ENCODE results near the gene BCL11B.

Gene BCL11B

DNA sequence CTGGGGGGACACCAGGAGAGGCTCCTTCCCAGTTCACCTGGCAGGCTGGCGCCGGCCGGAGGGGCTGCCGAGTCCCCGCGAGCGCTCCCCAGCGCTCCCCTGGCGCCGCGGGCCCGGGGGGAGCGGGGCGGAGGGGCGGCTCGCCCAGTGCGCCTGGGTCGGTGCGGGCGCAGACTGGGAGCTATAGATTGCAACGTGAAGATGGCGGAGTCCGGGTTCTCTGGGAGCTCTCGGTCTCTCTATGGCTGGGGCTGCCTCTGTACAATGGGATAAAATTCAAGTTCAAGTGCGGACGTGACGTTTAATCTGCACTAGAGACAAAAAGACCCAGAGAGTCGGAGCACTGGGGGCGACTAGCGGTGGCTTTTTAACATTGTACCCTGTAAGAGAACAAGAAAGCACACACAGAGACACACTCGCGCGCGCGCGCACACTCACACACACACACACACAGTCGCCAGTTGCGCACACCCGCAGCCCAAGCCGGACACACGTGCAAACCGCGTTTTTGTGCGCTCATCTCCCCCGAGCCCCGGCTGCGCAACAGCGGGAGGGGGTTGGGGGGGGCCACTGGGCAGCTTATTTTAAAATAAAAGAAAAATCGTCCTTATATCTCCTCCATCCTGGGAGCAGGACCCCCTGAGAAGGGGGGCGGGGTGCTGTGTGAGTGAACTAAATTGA is at the start of gene BCL11B:
Gene BCL11B, minus strand, starts transcription at position 247 of the 681 bp plus-strand sequence. CDS start 979 bp downstream, outside the sequence.
- no peak within 1 kb of the TSS for H3K9ac ChIP-seq (ENCODE audit: low read depth, low read length)
- no peaks in the 10 kb centered on the region for H3K9me3 ChIP-seq (ENCODE audit: control insufficient read depth, insufficient read depth, low read length)
- peaks cover 44% of the 10 kb centered on the region for H3K27me3 ChIP-seq (ENCODE audit: control insufficient read depth, insufficient read depth, low read length)
- H3K4me3 ChIP-seq (ENCODE audit: low read depth, low read length), result peak within 1 kb of the TSS; percentile 72
- H3K4me1 ChIP-seq (ENCODE audit: control insufficient read depth, insufficient read depth, low read length), result peaks cover 16% of the 10 kb centered on the region
- no peaks in the 10 kb centered on the region for H3K36me3 ChIP-seq (ENCODE audit: control insufficient read depth, insufficient read depth, low read length)

- H3K9me3 ChIP-seq (ENCODE audit: control insufficient read depth, insufficient read depth, low read length), result no peaks in the 10 kb centered on the region
- no peaks in the 10 kb centered on the region for H3K27me3 ChIP-seq (ENCODE audit: control insufficient read depth, insufficient read depth, low read length)
- no peaks in the 10 kb centered on the region for H3K36me3 ChIP-seq (ENCODE audit: control insufficient read depth, insufficient read depth, low read length)
- H3K4me1 ChIP-seq (ENCODE audit: control insufficient read depth, insufficient read depth, low read length), result no peaks in the 10 kb centered on the region
- no peak overlapping the region for H3K9ac ChIP-seq (ENCODE audit: low read depth, low read length)
- no peak overlapping the region for H3K4me3 ChIP-seq (ENCODE audit: low read depth, low read length)
Measured at GRCh38 chr14:99321236-99321925, 49.4 kb upstream of the BCL11B start.

DNA sequence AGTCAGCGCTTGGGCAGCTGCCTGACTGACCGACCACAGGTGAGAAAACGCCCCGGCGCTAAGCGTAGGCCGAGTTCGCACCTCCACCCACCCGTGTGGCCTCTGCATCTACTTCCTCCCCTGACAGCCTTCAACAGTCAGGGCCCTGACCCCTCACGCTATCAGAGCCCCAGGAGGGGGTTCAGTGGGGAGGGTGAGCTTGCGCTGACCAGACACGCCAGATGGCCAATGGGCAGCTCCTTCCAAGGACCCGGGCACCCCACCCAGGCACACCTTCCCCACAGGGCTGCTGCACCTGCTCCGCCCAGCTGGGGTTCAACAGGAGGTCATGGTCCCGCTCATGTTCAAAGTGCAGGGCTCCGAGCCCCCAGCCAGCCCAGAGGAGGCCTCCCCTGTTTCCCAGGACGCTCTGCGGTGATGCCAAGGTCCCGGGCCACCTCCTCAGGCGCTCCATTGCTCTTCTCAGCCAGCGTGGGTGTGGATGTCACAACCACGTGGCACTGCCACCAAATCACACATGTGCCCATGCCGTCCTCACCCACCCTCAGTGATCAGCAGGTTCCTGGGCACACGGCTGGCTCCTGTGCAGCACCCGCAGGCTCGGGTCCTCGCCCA is 48.7 kb upstream of the BCL11B start:
- Histone ChIP-seq H3K36me3 (ENCODE audit: control insufficient read depth, insufficient read depth, low read length) (no peaks in the 10 kb centered on the region), H3K9me3 (ENCODE audit: control insufficient read depth, insufficient read depth, low read length) (no peaks in the 10 kb centered on the region), H3K9ac (ENCODE audit: low read depth, low read length) (no peak overlapping the region), H3K4me1 (ENCODE audit: control insufficient read depth, insufficient read depth, low read length) (no peaks in the 10 kb centered on the region), H3K4me3 (ENCODE audit: low read depth, low read length) (no peak overlapping the region), H3K27me3 (ENCODE audit: control insufficient read depth, insufficient read depth, low read length) (no peaks in the 10 kb centered on the region)

GRCh38 chr14:99320105-99320572 is 48.1 kb upstream of the BCL11B start:
- no peak overlapping the region for H3K9ac ChIP-seq (ENCODE audit: low read depth, low read length)
- H3K4me3 ChIP-seq (ENCODE audit: low read depth, low read length), result peak overlapping the region; percentile 6
- no peaks in the 10 kb centered on the region for H3K27me3 ChIP-seq (ENCODE audit: control insufficient read depth, insufficient read depth, low read length)
- H3K9me3 ChIP-seq (ENCODE audit: control insufficient read depth, insufficient read depth, low read length), result no peaks in the 10 kb centered on the region
- H3K36me3 ChIP-seq (ENCODE audit: control insufficient read depth, insufficient read depth, low read length), result no peaks in the 10 kb centered on the region
- H3K4me1 ChIP-seq (ENCODE audit: control insufficient read depth, insufficient read depth, low read length), result no peaks in the 10 kb centered on the region

DNA sequence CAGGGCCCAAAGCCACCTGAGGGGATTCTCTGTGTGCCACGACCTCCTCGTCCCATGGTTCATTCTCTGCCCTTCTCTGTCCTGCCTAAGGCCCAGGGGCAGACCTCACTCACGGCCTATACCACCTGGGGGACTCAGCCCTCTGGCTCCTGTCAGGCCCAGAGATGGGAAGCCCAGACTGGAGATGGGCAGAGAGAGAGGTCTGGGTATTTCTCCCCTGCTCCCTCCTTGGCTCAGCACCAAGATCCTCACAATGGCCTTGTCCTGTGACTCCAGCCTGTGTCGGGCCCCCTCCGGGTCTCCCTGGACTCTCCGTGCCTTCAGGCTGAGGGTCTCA is 46.9 kb upstream of the BCL11B start:
- no peak overlapping the region for H3K9ac ChIP-seq (ENCODE audit: low read depth, low read length)
- H3K9me3 ChIP-seq (ENCODE audit: control insufficient read depth, insufficient read depth, low read length), result no peaks in the 10 kb centered on the region
- H3K4me3 ChIP-seq (ENCODE audit: low read depth, low read length), result no peak overlapping the region
- H3K36me3 ChIP-seq (ENCODE audit: control insufficient read depth, insufficient read depth, low read length), result no peaks in the 10 kb centered on the region
- no peaks in the 10 kb centered on the region for H3K27me3 ChIP-seq (ENCODE audit: control insufficient read depth, insufficient read depth, low read length)
- H3K4me1 ChIP-seq (ENCODE audit: control insufficient read depth, insufficient read depth, low read length), result peaks cover 2% of the 10 kb centered on the region

DNA sequence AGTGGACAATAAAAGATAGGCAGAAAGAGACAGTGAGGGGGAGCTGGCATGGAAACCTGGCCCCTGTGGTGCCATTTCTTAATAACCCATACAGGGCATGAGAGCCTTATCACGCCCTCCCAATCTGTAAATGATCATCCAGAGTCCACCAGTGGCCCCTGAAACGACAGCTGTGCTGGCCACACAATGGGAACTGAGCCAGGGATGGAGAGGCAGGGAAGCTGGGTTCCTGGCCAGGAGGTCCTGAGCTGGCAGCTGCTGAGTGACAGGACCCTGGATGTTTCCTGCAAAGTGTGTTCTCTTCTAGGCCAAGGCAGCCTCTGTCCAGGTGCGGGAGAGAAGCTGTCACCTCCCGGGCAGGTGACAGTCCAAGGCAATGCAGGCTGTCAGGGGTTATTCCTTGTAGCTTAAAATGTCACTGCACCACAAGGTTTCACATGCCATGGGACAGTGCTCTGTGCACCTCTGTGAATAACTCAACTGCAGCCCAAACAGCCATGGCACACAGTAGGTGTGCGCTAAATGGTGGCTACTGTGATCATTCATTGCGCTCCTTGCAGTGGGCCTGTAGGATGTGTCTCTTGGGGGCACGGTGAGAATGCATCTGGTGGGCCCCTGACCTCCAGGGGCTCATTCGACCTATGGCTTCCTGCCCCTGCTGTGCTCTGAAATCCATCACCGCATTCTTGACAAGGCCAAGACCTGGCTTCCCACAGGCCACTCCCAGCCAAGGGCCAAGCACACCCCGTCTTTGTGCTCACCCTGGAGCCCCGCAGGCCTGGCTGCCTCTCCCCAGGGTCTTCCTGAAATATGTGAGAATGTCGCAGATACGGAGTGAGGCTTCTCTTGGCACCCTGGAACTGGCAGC is 46.3 kb upstream of the BCL11B start:
- H3K4me3 ChIP-seq (ENCODE audit: low read depth, low read length), result no peak overlapping the region
- no peaks in the 10 kb centered on the region for H3K36me3 ChIP-seq (ENCODE audit: control insufficient read depth, insufficient read depth, low read length)
- H3K27me3 ChIP-seq (ENCODE audit: control insufficient read depth, insufficient read depth, low read length), result no peaks in the 10 kb centered on the region
- H3K9ac ChIP-seq (ENCODE audit: low read depth, low read length), result no peak overlapping the region
- H3K9me3 ChIP-seq (ENCODE audit: control insufficient read depth, insufficient read depth, low read length), result no peaks in the 10 kb centered on the region
- H3K4me1 ChIP-seq (ENCODE audit: control insufficient read depth, insufficient read depth, low read length), result peaks cover 2% of the 10 kb centered on the region

DNA sequence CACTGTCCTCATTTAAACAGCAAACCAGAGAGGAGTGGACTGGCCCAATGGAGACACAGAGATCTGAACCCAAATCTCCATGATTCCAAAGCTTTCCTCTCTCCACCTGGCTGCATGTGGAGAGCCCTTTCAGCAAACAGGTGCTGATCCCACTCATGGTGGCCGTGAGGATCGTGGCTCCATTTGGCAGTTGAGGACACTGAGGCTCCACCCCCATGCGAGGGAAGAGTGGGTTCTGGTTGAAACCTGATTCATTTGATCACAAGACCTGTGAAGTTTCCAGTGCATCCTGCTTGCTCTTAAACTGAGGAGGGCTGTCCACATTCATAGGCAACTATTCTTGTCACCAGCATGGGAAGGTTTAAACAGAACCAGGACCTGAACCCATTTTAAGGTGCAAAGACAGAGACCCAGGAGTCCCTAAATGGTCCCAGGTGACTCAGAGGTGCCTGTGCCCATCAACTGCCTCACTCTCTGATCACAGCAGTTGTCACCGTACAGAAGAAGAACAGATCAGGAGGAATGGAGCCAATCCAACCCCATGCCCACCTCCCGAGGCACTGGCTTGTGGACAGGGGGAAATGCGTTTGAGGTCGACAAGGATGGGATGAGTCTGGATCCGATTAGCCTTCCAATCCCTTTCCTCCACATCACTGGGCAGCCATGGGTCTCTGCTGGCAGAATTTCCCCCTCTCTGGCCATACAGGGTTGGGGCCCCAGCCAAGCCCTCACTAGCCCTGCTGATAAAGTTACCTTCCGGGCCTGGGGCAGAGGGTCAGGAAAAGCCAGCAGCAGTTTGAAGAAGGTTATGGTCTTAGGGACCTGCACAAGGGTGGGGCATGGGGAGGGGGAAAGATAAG is 45.5 kb upstream of the BCL11B start:
- H3K4me1 ChIP-seq (ENCODE audit: control insufficient read depth, insufficient read depth, low read length), result peaks cover 2% of the 10 kb centered on the region
- H3K27me3 ChIP-seq (ENCODE audit: control insufficient read depth, insufficient read depth, low read length), result no peaks in the 10 kb centered on the region

GRCh38 chr14:99316281-99317163 is 44.5 kb upstream of the BCL11B start:
- no peaks in the 10 kb centered on the region for H3K9me3 ChIP-seq (ENCODE audit: control insufficient read depth, insufficient read depth, low read length)
- H3K4me3 ChIP-seq (ENCODE audit: low read depth, low read length), result no peak overlapping the region
- peaks cover 2% of the 10 kb centered on the region for H3K4me1 ChIP-seq (ENCODE audit: control insufficient read depth, insufficient read depth, low read length)
- no peaks in the 10 kb centered on the region for H3K36me3 ChIP-seq (ENCODE audit: control insufficient read depth, insufficient read depth, low read length)
- no peaks in the 10 kb centered on the region for H3K27me3 ChIP-seq (ENCODE audit: control insufficient read depth, insufficient read depth, low read length)
- no peak overlapping the region for H3K9ac ChIP-seq (ENCODE audit: low read depth, low read length)

More for the DNA sequence above, 45.5 kb upstream of the BCL11B start:
- no peak overlapping the region for H3K4me3 ChIP-seq (ENCODE audit: low read depth, low read length)
- H3K9ac ChIP-seq (ENCODE audit: low read depth, low read length), result no peak overlapping the region
- no peaks in the 10 kb centered on the region for H3K36me3 ChIP-seq (ENCODE audit: control insufficient read depth, insufficient read depth, low read length)
- H3K9me3 ChIP-seq (ENCODE audit: control insufficient read depth, insufficient read depth, low read length), result no peaks in the 10 kb centered on the region

DNA sequence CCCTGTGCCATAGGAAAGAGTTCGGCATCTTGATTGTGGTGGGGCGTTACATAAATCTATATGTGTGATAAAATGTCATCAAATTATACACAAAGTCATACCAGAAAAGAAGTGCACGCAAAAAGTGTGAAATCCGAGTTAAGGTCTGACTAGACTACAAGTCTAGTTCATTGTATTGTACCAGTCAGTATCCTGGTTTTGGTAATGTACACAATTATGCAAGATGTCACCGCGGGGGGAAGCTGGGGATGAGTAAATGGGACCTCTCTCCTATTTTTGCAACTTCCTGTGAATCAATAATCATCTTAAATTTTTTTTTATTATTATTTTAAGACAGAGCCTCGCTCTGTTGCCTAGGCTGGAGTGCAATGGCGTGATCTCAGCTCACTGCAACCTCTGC is 43.2 kb upstream of the BCL11B start:
- H3K9me3 ChIP-seq (ENCODE audit: control insufficient read depth, insufficient read depth, low read length), result no peaks in the 10 kb centered on the region
- no peaks in the 10 kb centered on the region for H3K36me3 ChIP-seq (ENCODE audit: control insufficient read depth, insufficient read depth, low read length)
- H3K9ac ChIP-seq (ENCODE audit: low read depth, low read length), result no peak overlapping the region
- no peak overlapping the region for H3K4me3 ChIP-seq (ENCODE audit: low read depth, low read length)
- H3K4me1 ChIP-seq (ENCODE audit: control insufficient read depth, insufficient read depth, low read length), result peaks cover 2% of the 10 kb centered on the region
- no peaks in the 10 kb centered on the region for H3K27me3 ChIP-seq (ENCODE audit: control insufficient read depth, insufficient read depth, low read length)

DNA sequence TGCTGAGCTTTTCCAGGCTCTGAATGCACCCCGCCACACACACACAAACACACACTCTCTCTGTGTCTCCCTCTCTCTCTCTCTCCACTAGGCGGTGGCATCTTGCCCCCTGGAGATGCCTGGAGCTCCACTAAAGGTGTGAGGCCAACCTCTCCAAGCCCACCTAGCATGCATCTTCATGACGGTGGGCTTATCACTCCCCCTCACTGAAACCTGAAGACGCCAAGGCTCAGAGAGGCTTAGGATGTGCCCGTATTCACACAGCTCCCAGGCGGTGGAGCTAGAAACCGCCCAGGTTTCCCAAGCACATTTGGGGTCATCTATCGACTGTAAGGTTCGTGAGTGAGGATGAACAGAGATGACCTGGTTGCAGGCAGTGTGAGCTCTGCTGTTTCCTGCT is 42.6 kb upstream of the BCL11B start:
- H3K9me3 ChIP-seq (ENCODE audit: control insufficient read depth, insufficient read depth, low read length), result no peaks in the 10 kb centered on the region
- peaks cover 2% of the 10 kb centered on the region for H3K4me1 ChIP-seq (ENCODE audit: control insufficient read depth, insufficient read depth, low read length)
- no peak overlapping the region for H3K4me3 ChIP-seq (ENCODE audit: low read depth, low read length)
- H3K36me3 ChIP-seq (ENCODE audit: control insufficient read depth, insufficient read depth, low read length), result no peaks in the 10 kb centered on the region
- H3K9ac ChIP-seq (ENCODE audit: low read depth, low read length), result no peak overlapping the region
- H3K27me3 ChIP-seq (ENCODE audit: control insufficient read depth, insufficient read depth, low read length), result no peaks in the 10 kb centered on the region
